ENCODE results near the gene CPNE4.
A peak's percentile ranks its signal among the peaks of the same experiment; 100 is the strongest.
"Not testable (repeated sequence)": the region's sequence is repeated elsewhere in the genome, so short reads cannot be mapped to it uniquely, and the experiment has no call there.

CPNE4 gene

DNA sequence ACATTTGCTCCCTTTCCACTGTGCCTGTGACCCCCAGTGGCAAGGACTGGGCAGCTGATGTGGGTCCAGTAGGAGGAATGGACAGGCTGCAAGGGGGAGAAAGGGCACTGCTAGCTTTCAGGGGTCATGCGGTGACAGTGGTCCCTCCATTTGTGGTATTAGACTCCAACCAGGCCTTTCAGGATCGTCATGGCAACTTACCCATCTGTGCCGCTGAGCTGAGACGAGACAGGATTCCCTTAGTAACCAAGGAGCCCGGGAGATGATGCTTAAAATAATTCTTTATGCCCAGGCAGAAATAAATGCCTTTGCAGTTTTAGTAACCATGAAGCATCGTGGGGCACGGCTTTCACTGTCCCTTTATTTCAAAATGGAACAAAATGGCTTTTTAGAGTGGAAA lies 516.1 kb downstream of the CPNE4 start:
- DNase-seq = no peak

DNA sequence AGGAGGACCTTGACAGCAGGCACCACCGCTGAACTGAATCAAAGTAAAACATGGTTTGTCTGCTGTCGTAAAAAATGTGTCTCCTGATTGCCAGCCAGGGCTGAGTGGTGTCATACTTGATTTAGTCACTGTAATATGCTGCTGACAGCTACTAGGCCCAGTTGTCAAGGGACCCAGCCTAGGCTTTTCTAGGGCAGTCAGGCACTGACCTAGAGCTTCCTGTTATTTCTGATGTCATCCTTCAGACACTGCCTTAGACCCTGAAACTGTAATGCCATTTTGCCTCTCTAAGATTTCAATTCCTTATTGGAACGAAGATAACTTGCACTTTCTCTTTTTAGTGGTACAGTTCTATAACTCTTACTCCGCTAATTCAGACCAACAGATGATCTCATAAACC lies 529.4 kb downstream of the CPNE4 start:
- DNase-seq = no peak

DNA sequence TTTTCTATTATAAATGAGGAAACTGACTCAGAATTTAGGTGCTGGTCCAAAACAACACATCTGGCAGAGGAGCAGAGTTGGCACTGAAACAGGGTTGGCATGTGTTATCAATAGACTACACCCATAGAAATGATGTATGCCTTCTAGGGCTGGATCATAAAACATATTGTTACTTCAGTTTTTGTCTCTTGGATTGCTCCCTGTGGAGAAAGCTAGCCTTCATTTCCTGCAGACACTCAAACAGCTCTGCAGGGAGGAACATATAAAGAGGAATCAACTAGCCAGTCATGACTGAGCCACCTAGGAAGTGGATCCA lies 531.5 kb downstream of the CPNE4 start:
- DNase-seq = no peak

DNA sequence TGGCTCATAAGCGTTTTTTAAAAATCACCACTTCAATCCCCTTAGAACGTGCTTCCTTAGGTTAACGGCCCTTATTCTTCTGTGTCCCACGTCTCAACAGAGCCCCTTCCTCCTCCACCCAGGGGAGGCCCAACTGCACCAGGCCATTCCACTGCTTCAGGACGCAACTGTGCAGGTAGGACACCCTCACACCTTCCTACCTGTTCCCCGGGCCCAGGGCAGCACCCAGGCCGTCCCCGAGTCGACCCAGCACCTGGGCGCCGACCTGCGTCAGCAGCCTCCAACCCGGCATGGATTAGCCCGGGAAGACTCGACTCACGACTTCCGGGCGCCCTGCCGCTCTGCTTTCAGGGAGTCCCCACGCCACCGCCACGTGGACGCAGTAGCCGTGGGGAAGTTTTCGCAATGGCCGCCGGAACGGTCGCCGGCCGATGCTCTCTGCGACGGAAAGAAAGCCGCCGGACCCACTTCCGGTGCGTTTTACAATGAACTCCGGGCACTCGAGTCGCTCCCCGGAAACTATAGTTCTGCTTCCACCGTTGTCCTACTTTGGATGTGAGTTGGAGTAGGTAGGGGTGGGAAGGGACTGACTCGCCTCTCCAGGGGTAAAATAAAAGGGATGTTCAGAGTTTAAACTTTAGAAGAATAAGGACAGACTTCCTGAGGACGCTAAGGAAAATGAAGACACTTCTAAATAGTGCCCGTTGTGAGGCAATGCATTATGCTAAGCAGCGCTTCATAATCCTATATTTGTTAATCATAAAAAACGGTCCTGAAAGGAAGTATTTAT lies 532.1 kb downstream of the CPNE4 start, which contains the start of gene MRPL3:
Gene MRPL3 (minus strand): TSS at position 442 of the 790 bp plus-strand sequence. CDS start 150 bp downstream, at position 292.
- DNase-seq = peak; percentile 69 to 78

DNA sequence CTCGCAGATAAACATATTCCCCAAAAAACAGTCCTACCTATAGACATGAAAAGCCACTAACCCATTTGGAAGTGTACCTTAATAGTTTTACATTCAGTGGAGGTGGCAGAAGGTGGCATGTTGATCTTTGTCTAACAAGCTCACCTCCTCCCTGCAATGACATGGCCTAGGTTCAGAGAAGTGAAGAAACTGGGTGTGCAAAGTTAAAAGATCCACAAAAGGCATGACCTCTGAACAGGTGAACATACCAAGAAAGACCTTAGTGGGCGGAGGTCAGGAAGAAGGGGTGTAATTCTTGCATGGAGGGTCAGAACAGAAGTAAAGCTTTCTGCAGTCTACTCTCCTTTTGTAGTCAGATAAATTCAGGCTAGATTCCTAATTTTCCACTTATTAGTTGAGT lies 532.9 kb downstream of the CPNE4 start:
- DNase-seq = no peak

DNA sequence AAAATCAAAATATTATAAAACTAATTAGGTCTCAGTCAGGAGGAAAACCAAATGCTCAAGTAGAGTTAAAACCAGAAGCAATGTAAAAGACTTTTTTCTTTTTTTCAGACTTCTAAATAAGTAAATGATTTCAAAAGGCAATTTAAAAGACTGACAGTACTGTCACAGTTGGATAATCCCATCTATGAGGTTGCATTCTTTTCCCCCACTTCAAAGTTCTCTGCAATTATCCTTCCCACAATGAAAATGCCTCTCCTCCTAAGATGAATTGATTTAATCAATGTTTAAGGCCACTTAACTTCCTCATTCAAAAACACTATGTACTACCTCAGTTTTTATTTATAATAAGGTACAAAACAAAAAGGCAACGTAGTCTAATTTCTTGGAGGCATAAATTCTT lies 540.1 kb downstream of the CPNE4 start:
- no peak for DNase-seq

DNA sequence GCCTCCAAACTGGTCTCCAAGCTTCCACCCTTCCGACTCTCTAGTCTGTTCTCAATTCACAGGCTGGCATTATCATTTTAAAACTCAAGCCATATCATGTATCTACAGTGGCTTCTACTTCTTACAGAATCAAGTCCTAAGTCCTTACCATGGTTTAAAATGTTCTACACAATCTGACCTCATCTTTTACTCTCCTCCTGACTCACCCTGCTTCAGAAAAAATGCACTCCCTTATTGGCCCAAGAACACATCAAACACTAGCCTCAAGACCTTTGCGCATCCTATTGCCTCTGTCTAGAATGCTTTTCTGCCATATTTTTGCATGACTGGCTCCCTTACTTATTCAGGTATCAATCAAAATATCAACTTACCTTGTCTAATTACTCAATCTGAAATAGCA lies 543.0 kb downstream of the CPNE4 start:
- DNase-seq = no peak

DNA sequence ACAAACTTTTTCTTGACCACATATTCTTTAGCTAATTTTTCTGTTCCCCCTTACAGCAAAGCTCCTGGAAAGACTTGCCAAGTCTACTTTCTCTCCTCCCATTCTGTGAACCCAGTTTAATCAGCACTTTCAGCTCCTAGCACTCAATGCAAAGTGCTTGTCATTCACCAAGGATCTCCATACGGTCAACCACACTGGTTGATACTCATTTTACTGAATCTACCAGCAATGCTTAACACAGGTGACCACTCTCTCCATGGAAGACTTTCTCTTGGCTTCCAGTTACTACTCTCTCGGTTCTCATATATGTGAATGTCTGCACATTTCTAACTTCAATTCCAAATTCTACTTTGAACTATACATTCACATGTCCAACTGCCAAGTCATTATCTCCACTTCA lies 543.7 kb downstream of the CPNE4 start:
- no peak for DNase-seq

DNA sequence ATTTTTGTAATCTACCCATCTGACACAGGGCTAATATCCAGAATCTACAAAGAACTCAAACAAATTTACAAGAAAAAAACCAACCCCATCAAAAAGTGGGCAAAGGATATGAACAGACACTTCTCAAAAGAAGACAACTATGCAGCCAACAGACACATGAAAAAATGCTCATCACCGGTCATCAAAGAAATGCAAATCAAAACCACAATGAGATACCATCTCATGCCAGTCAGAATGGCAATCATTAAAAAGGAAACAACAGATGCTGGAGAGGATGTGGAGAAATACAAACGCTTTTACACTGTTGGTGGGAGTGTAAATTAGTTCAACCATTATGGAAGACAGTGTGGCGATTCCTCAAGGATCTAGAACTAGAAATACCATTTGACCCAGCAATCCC lies 548.3 kb downstream of the CPNE4 start:
- not testable (repeated sequence) for DNase-seq

DNA sequence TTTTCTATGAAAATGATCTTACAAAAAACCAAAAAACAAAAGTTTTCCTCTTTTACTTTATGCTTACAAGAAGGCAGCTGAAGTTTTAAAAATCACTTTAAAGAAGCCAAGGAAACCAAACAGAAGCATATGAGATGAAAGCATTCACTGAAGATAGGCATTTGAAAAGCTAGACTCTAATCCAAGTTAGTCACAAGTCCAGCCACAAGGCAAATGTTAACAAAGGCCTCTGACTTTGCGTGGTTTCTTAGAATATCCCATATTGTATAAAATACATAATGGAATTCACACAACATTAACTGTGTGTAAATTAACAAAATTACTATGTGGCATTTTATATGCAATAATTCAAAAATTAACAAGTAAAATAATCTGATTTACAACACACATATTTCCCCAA lies 549.7 kb downstream of the CPNE4 start:
- no peak for DNase-seq

DNA sequence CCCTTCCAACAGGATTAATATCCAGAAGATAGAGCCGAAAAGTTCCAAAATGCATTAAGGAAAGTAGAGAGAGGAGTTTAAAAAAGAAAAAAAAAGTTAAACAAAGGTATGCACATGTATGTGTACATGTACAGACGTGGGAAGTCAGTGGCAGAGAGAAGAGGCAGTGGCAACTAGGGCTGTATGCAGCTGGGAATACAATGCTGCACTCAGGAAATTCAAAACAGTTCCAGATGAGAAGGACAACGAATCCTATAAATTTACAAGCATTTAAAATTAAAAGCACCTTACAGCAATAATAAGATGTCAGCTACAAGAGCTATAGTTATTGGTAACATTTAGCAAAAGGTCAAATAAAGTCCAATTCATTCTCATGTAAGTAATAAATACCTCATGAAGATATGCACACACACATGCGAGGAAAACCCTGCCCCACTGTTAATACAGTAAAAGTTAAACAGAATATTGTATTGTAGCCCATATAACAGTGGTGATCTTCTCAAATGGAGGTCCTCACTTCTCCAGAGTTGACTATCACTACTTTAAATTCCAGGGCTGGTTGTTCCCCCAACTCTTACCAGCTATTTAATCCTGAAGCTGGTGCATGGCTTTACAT lies 550.2 kb downstream of the CPNE4 start:
- no peak for DNase-seq

Data from NCI-H187 (cell line).